LHCN-M2 (cell line): Measurements from ENCODE around the gene ZNF280B. TPM values are rescaled to one million over a fixed set of nuclear protein-coding genes. Genes with fewer than 3 reads are reported as not detected.
"Not testable (repeated sequence)": the region's sequence is repeated elsewhere in the genome, so short reads cannot be mapped to it uniquely, and the experiment has no call there.

Source experiments
- DNase-seq: peaks from one replicate; pipeline ENCODE4 v3.0.0-alpha.2; 2012; ENCODE audit warnings: low read depth
- total RNA-seq: library from RNA; depleted of rRNA; stranded (reverse); fragments of >200 nt; gene quantifications from 2 replicates; pipeline ENCODE4 v1.2.3, GENCODE V29; 2014

ZNF280B gene
- total RNA-seq, 1 experiment from 2014 or later: 2.3 TPM

DNA sequence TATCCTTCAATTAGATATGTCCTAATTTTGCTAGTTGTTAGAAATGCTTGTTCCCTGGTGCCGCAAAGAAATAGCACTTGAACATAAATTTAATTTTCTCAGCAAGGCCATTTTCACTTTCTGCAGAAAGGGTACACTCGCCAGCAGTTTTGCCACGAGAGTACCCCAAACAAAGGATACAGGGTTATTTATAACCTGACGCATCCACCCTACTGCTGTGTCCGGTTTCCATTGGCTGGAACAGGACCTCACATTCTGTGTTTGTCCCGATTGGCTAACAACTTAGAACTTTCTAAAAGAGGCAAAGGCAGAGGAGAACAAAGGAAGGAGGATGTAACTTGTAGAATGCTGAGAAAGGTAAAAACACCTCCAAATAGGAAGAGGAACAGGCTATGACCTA lies 1.4 kb upstream of the ZNF280B start:
- DNase-seq: not testable (repeated sequence)

DNA sequence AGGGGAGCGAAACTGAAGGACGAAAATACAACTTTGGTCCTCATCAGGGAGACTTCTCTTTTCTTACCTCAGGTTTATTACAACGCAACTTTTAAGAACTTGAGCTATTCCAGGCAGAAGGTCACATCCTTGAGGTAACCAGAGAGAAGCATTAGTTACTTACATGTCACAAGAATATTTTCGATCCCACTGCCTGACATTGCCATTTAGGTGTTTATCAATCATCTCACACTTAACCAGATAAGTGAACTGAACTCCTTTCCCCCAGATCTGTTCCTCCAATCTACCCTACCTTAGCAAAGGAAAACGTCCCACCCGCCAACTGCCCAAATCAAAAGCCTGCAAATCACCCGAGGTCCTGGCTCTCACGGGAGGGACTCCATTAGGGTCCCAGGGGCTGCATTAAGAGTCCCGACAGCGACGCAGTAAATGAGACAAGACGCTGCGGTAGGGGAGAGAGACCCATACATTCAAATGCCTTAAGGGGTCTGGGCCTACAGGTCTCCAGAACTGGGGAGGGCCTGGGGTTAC lies 734 bp downstream of the ZNF280B start:
- no peak for DNase-seq

DNA sequence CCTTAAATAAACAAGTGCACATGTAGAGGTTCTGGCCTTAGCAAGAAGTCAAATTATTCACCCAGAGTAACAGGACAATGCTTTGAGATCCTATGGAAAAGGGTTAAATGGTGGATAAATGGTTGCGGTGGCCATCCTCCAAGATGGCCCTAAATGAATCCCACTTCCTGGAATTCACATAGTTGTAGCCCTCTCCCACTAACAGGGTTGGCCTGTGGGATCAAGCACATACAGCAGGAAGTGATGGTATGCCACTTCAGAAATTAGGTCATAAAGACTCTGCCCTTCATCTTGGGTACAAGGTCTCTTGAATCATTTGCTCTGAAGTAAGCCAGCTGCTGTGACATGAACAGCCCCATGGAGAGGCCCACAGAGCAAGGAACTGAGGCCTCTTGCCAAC lies 1.8 kb downstream of the ZNF280B start:
- DNase-seq: no peak

DNA sequence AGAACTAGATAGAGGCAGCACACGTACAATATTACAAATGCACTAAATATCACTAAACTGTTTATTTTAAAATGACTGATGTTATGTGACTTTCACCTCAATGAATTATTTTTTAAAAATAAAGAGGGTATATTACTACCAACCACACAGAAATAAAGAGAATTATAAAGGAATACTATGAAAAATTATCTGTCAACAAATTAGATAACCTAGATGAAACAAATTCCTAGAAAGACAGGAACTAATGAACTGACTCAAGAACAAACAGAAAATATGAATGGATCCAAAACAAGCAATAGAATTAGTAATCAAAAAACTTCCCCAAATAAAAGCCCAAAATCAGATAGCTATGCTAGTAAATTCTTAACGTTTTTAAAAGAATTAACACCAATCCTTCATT lies 10.3 kb downstream of the ZNF280B start:
- no peak for DNase-seq

DNA sequence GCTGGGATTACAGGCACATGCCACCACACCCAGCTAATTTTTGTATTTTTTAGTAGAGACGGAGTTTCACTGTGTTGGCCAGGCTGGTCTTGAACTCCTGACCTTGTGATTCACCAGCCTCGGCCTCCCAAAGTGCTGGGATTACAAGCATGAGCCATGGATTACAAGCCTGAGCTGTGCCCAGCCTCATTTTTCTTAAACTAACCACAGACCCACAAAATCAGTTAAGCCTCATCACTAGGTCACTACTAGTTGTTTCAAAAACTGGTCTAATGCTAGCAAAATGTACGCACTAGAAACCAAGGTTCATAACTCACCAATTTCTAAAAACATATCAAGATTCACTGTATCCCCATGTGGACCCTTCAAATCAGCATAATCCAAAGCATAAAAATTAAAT lies 17.0 kb downstream of the ZNF280B start:
- peak; percentile 20 for DNase-seq

DNA sequence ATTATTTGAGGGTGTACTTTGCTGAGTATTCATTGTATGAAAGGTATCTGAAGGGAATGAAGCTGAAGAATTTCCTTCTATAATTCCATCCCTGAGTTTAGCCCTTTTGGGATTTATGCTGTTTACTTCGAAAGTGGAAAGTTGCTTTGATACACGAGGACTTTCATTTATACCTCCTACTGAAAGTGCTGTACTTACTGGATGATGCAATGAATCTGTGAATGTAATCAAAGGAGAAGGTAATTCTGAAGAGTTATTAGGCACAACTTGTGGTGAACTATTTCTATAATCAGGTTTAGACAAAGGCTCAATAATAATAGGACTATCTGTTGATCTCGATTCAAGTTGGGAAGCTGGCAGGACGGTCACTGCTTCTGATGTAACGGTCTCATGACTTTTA lies 19.8 kb downstream of the ZNF280B start:
- no peak for DNase-seq

DNA sequence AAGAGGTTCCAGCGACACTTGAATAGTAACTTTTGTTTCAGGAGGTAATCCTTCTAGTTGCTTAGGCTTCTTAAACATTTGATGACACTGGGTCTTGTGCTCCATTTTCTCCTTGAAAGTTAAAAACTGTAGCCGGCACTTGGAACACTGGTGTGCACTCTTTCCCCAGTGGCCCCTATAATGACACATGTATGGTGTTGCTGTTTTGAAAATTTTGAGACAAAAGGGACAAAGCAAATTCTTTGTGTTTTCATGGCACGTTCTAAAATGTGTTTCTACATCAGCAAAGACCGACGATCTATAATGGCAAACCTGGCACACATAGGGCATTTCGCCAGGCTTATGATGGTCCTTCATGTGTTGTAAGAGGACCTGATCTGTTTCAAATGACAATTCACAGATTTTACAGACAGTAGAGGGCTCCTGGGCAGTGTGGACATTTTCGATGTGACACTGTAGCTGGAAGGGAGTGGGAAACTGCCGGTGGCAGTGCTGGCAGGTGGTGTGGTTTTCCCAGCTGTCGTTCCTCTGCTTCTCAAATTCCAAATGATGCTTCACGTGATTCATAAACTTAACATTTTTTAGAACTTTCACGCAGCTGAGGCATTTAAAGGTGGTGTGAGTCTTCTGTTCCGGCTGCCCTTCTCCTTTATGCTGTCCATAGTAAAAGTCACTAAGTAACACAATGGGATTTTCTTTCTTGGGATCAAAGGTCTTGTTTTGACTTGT lies 20.5 kb downstream of the ZNF280B start:
- DNase-seq: peak; percentile 72

DNA sequence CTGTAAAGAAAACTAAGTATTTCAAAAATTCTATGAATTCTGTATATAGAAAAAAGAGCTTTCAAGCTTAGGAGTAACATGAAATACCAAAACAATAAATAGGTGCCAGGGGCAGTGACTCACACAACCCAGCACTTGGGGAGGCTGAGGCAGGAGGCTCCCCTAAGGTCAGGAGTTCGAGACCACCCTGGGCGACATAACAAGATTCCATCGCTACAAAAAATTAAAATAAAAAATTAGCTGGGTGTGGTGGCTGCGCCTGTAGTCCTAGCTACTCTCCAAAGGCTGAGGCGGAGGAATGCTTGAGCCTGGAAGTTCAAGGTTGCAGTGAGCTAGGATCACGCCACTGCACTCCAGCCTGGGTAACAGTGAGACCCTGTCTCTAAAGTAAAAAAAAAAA lies 21.5 kb downstream of the ZNF280B start:
- DNase-seq: no peak

DNA sequence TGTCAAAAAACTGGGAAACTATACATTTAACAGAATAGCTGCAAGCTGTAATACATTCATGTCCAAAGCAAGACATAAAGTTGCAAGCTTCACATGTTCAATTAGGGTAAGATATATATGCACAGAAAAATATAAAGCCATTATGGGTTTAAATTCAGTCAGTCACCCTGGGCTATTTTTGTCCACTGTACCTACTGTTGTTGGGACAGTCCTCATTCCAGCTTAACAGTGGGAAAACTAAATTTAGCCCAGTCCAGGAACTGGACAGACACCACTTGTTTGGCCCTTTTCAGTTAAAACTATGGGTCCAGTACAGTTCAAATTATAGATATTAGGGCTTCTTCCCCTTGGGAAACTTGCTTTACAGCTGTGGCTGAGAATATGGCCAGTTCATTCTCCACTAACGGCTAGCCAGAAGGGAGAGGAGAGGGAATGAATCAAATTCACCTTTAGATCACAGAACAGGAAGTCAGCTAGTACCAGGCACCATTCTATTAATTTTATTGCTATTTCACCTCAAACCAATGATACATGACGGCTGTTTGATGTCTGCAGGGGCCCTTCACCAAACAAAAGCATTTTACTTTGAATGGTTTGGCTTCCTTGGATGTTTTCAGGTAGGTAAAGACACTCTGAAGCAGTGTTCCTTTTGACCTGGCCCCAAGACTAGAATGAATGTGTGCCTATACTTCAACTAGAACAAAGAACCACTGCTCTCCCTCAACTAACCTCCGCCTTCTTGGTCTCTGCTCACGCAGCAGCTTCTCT lies 22.2 kb downstream of the ZNF280B start:
- no peak for DNase-seq

DNA sequence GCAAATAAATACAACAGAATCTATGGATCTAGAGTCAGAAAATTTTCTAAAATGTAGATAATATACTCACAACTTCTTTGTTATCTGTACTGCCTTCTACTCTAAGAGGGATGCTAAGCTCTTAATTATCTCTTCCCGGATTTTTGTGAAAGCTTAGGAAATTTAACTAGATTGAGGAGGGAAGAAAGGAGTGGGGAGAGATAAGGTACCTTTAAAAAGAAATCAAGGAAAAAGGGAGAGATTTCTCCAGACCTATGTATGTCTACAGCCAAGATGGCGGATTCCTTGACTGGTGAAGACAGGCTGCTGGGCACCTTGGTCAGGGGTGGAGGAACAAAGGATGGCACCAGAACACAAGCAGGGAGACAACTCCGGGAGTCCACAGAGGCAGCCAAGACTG lies 23.0 kb downstream of the ZNF280B start:
- no peak for DNase-seq

DNA sequence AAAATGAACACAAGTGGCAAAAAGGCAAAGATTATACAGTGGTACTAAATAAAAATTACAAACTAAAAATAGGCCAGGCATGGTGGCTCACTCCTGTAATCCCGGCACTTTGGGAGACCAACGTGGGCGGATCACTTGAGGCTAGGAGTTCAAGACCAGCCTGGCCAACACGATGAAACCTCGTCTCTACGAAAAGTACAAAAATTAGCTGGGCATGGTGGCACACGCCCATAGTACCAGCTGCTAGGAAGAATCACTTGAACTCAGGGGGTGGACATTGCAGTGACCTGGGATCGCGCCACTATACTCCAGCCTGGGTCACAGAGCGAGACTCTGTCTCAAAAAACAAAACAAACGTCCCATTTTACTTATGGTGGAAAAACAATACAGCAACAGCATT lies 24.5 kb downstream of the ZNF280B start:
- DNase-seq: no peak

DNA sequence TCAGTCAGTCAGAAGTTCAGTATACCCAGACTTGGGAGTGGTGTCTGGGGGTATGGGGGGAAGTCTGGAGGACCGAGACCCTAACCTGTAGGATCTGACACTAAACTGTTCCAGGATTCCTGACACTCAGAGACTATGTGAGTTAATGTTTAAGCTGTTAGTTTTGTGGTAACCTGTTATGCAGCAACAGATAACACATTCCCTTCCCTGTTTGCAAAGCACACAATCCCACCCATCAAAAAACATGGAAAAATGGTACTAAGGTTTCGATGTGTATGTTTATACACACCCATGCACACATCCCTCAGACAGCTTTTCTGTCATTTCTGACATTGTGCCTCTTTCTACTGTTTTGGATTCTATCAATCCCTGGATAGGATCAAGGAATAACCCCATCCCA lies 27.6 kb downstream of the ZNF280B start:
- DNase-seq: no peak

DNA sequence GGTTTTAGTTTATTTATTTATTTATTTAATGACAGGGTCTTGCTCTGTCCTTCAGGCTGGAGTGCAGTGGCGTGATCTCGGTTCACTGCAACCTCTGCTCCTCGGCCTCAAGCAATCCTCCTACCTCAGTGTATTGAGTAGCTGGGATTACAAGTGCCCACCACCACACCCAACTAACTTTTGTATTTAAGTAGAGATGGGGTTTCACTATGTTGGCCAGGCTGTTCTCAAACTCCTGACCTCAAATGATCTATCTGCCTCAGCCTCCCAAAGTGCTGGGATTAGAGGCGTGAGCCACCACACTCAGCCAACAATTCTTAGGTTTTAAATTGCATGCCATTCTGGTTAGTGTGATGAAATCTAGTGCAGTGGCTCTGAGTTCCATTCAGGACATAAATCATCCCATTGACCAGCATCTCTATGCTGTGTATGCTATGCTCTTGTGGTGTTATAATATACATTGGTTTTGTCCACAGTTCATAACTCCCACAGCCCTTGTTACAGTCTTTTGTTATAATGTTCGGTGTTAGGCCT lies 28.5 kb downstream of the ZNF280B start:
- no peak for DNase-seq

DNA sequence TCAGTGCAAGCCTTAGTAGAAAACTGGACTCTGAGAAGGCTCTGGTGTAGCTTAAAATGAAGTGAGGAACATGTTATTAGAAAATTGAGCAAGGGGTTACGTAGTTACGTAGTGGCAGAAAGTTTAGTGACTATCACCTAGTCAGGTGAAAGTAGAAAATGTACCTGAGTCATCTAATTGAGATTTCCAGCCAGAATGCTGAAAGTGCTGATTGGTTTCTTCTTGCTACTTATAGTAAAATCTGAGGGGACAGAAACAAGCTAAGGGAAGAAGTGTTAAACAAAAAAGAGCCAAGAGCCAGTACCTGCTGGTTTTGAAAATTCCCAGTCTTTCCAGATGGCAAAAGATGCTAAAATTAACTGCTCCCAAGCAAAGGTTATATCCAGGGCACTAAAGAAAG lies 29.4 kb downstream of the ZNF280B start:
- DNase-seq: no peak

DNA sequence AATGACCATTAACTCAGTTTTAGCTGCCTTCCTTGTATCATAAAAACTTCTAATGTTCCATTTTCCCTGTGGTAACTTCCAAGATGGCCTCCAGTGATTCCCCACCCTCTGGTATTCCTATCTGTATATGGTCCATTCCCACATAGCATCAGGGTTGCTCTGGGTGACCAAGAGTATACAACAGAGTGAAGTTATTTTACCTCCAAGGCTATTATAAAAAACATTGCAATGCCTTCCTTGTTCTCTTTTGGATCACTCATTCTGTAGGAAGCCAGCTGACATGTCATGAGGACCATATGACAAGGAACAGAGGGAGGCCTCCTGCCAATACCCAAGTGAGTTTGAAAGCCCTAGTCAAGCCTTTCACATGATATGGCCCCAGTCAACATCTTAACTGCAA lies 30.1 kb downstream of the ZNF280B start:
- DNase-seq: no peak

DNA sequence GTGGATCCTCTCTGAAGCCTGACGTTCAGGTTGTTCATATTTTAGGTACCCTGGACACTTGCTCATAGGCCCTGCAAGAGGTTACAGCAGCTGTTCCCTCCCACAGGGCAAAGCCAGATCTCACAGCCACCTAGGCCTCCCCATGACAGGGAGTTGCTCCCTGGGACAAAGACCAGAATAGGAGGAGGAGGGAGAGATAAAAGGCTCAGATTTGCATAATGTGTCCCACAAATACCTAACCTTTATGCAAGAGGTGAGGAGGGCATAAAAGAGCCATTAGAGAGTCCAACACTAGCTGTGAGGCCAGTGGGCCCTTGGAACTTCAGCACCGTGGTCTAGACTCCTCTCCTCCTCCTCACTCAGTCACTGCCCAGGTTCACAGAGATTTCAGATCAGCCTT lies 33.8 kb downstream of the ZNF280B start:
- DNase-seq: no peak

DNA sequence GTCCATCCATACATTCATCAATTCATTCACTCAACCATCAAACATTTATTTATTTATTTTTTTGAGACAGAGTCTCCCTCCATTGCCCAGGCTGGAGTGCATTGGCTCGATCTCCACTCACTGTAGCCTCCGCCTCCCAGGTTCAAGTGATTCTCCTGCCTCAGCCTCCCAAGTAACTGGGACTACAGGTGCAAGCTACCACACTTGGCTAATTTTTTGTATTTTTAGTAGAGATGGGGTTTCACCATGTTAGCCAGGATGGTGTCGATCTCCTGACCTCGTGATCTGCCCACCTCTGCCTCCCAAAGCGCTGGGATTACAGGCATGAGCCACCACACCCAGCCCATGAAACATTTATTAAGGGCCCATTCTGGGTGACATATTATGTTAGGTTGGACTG lies 37.4 kb downstream of the ZNF280B start:
- not testable (repeated sequence) for DNase-seq

DNA sequence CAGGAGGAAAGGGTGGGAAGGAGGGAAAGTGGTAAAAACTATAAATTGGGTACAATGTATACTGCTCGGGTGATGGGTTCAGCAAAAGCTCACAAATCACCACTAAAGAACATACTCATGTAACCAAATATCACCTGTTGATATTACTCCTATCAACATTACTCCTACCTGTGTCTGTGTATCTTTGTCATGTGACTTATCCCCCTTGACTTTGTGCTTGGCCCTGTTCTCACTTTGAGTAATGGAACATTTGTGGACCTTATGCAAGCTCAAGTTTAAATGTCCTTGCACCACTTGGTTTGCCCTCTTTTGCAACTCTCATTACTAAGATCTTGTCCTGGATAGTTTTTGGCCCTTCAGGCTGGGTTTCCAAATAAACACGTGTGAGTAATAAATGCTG lies 39.0 kb downstream of the ZNF280B start:
- DNase-seq: no peak

DNA sequence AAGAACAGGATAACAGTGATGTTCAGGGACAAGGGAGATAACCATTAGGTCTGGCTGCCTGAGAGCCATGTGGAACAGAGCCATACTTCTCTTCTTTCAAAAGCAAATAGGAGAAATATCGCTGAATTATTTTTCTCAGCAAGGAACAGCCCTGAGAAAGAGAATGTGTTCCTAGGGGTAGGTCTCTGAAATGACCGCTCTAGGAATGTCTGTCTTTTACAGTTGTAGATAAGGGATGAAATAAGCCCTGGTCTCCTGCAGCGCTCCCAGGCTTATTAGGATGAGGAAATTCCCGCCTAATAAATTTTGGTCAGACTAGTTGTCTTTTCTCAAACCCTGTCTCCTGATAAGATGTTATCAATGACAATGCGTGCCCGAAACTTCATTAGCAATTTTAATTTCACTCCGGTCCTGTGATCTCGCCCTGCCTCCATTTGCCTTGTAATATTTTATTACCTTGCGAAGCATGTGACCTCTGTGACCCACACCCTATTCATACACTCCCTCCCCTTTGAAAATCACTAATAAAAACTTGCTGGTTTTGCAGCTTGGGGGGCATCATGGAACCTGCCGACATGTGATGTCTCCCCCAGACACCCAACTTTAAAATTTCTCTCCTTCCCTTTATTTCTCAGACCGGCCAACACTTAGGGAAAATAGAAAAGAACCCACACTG lies 39.6 kb downstream of the ZNF280B start:
- not testable (repeated sequence) for DNase-seq

DNA sequence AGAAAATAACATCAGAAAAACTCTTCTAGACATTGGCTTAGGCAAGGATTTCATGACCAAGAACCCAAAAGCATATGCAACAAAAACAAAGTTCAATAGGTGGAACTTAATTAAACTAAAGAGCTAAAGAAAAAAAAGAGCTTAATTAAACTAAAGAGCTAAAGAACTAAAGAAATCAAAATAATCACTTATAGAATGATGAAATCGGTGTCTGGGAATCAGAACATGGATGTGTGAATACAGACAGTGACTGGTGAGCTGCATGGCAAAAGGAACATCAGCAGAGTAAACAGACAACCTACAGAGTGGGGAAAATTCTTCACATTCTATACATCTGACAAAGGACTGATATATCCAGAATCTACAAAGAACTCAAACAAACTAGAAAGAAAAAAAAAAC lies 41.4 kb downstream of the ZNF280B start:
- no peak for DNase-seq

DNA sequence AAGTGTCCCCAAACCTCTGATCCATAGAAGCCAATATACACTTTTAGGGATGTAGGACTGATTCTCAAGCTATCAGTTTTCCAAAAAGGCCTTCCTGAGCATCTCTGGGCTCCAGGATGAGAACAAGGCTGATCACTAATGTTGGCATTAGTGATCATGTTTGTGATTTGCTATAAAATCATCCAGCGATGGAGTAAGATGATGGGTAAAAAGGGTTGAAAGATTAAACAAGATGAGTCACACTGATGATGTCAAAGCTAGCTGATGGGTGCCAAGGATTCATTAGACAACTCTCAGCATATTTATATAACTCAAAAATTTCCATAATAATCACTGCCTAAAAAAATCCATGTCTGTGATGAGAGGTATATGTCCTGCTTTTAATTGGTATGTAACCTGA lies 42.8 kb downstream of the ZNF280B start:
- DNase-seq: no peak

DNA sequence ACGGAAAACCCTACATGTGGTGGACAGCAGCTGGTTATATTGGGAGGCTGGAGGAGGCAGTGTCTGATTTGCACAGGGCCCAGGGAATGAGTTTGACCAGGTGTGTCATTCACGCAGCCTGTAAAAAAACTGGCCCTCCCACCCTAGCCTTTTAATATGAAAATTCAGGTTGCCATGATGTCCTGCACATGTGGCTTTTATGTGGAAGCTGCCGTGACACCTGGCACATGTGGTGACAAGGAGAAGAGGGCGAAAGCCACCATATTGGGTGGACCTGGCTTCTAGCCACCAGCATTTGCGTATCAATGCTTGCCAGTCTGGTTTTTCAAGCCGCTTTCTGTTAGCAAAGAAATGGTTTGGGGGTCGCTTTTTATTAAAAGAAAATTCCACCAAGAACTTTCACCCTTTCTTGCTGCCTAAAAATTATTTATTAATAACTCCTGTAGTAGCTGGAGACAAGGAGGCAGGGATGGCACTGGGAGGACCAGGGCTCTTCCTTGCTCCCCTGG lies 43.4 kb downstream of the ZNF280B start:
- no peak for DNase-seq
